ENCODE data around the gene WWC2.

GRCh38 chr4:183111452-183111885 is 12.4 kb downstream of the WWC2 start:
- no peak for TF ChIP-seq CTCF (IDR thresholded peaks at IDR 0.05; ENCODE audit: poor library complexity)
- no peak for TF ChIP-seq EZH2 (IDR thresholded peaks at IDR 0.05; ENCODE audit: borderline replicate concordance)
